GM23338 (cell line): Measurements from ENCODE around the gene PLIN4. TPM values are rescaled to one million over a fixed set of nuclear protein-coding genes. Genes with fewer than 3 reads are reported as not detected.

ENCODE experiments used
- ATAC-seq: fragments of 200-7000 bp; cut with Tn5 transposase; 3 replicates; pipeline ENCODE4 v1.9.1; 2020
- DNase-seq: peaks from one replicate; pipeline ENCODE4 v3.0.0-alpha.2; 2015; ENCODE audit warnings: low spot score
- H2AFZ ChIP-seq: fragments of 200-600 bp; sonication (generic); 2 replicates; pipeline ENCODE4 v1.8.0; 2016; ENCODE audit warnings: antibody characterized with exemption, mild to moderate bottlenecking, moderate library complexity
- H3F3A ChIP-seq: fragments of 200-600 bp; sonication (generic); replicated peaks from 2 replicates; pipeline ENCODE4 v1.8.0; 2017; ENCODE audit warnings: antibody characterized with exemption, mixed run types, low read depth
- H3K27ac ChIP-seq: fragments of 200-600 bp; sonication (generic); 2 replicates; pipeline ENCODE4 v1.6.1; 2016; ENCODE audit warnings: low read depth
- H3K27me3 ChIP-seq: fragments of 200-600 bp; sonication (generic); 2 replicates; pipeline ENCODE4 v1.8.0; 2016; ENCODE audit warnings: mild to moderate bottlenecking, mixed run types, moderate library complexity; ENCODE audit not compliant: insufficient read depth
- H3K36me3 ChIP-seq: fragments of 200-600 bp; sonication (generic); 2 replicates; pipeline ENCODE4 v1.8.0; 2016; ENCODE audit warnings: mild to moderate bottlenecking; ENCODE audit not compliant: insufficient read depth
- H3K4me1 ChIP-seq: fragments of 200-600 bp; sonication (generic); 2 replicates; pipeline ENCODE4 v1.8.0; 2016; ENCODE audit warnings: mild to moderate bottlenecking, moderate library complexity; ENCODE audit not compliant: insufficient read depth
- H3K4me2 ChIP-seq: fragments of 200-600 bp; sonication (generic); 2 replicates; pipeline ENCODE4 v1.7.1; 2017; ENCODE audit warnings: mixed run types
- H3K4me3 ChIP-seq: fragments of 200-600 bp; sonication (generic); 2 replicates; pipeline ENCODE4 v1.6.1; 2016; ENCODE audit warnings: mixed run types
- H3K79me2 ChIP-seq: fragments of 200-600 bp; sonication (generic); replicated peaks from 2 replicates; pipeline ENCODE4 v1.8.0; 2017; ENCODE audit warnings: mild to moderate bottlenecking; ENCODE audit not compliant: insufficient read depth
- H3K9me2 ChIP-seq: fragments of 200-600 bp; sonication (generic); 2 replicates; pipeline ENCODE4 v1.8.0; 2017; ENCODE audit not compliant: insufficient read depth
- H4K20me1 ChIP-seq: fragments of 200-600 bp; sonication (generic); replicated peaks from 2 replicates; pipeline ENCODE4 v1.8.0; 2017; ENCODE audit warnings: mild to moderate bottlenecking; ENCODE audit not compliant: insufficient read depth
- H3K27ac Mint-ChIP-seq: 2 replicates; pipeline ENCODE4 v1.8.0; 2020; ENCODE audit warnings: inconsistent platforms, mild to moderate bottlenecking, moderate library complexity, mixed read lengths
- H3K27me3 Mint-ChIP-seq: 3 replicates; pipeline ENCODE4 v1.8.0; 2022; ENCODE audit warnings: low read depth, mild to moderate bottlenecking, moderate library complexity, mixed read lengths, inconsistent platforms; ENCODE audit not compliant: insufficient read depth, poor library complexity
- H3K36me3 Mint-ChIP-seq: 3 replicates; pipeline ENCODE4 v1.8.0; 2021; ENCODE audit warnings: low read depth, mild to moderate bottlenecking, inconsistent platforms, moderate library complexity, mixed read lengths
- H3K4me1 Mint-ChIP-seq: 3 replicates; pipeline ENCODE4 v1.8.0; 2020; ENCODE audit warnings: mild to moderate bottlenecking, inconsistent platforms, mixed read lengths
- H3K4me3 Mint-ChIP-seq: 3 replicates; pipeline ENCODE4 v1.8.0; 2021; ENCODE audit warnings: moderate library complexity, mild to moderate bottlenecking, inconsistent platforms, mixed read lengths
- H3K9me3 Mint-ChIP-seq: 3 replicates; pipeline ENCODE4 v1.8.0; 2020; ENCODE audit warnings: moderate library complexity, mild to moderate bottlenecking, inconsistent platforms, mixed read lengths
- CREB1 ChIP-seq: fragments of 250-450 bp; sonication (Bioruptor Pico); IDR thresholded peaks from 2 replicates; pipeline ENCODE4 v1.5.0; 2020; ENCODE audit warnings: low read depth, mild to moderate bottlenecking, moderate library complexity
- EZH2phosphoT487 ChIP-seq: fragments of 200-600 bp; sonication (generic); IDR thresholded peaks from one replicate; pipeline ENCODE4 v1.8.1; 2018; ENCODE audit warnings: antibody characterized with exemption; ENCODE audit not compliant: unreplicated experiment
- POLR2AphosphoS5 ChIP-seq: IDR thresholded peaks from 2 replicates; pipeline ENCODE4 v1.6.1; 2016; ENCODE audit warnings: antibody characterized with exemption, low read depth
- ZNF462 ChIP-seq: fragments of 250-450 bp; sonication (Bioruptor Pico); IDR thresholded peaks from 2 replicates; pipeline ENCODE4 v1.5.0; 2020; ENCODE audit warnings: mild to moderate bottlenecking, moderate library complexity
- polyA plus RNA-seq: library from polyadenylated mRNA; unstranded; fragments of >200 nt; fragmentation: Nextera tagmentation; extraction: Ambion mirVana; gene quantifications from 2 replicates; pipeline ENCODE4 v1.2.1, GENCODE V29; 2016
- total RNA-seq: library from RNA; depleted of rRNA; stranded (reverse); fragments of >200 nt; shearing (Covaris generic); gene quantifications from 2 replicates; pipeline ENCODE4 v1.2.3, GENCODE V29; 2014

PLIN4 gene
- total and polyA plus RNA-seq, 2 experiments from 2014 or later = 0.19 to 0.59 TPM

- ATAC-seq (peak; percentile 91), DNase-seq (peak; percentile 96)
- Histone ChIP-seq H3K4me3 (peak within 1 kb of the TSS; percentile 54), H3F3A (peaks cover 6% of the 10 kb centered on the region; the same call in 1 of the 2 replicates), H3K36me3 (no peaks in the 10 kb centered on the region), H3K79me2 (no peaks in the 10 kb centered on the region), H3K27me3 (peaks cover 17% of the 10 kb centered on the region), H3K4me1 (no peaks in the 10 kb centered on the region; the same call in 1 of the 2 replicates), H2AFZ (no peak within 1 kb of the TSS; the same call in 1 of the 2 replicates), H4K20me1 (no peaks in the 10 kb centered on the region; the same call in 1 of the 2 replicates), H3K9me2 (no peaks in the 10 kb centered on the region), H3K27ac (no peak within 1 kb of the TSS), H3K4me2 (peak within 1 kb of the TSS; percentile 78)
- no peak within 1 kb of the TSS; the same call in 1 of the 2 replicates for H3K27ac Mint-ChIP-seq
- H3K9me3 Mint-ChIP-seq = no peaks in the 10 kb centered on the region; the same call in 2 of the 3 replicates
- H3K4me1 Mint-ChIP-seq = peaks cover 5% of the 10 kb centered on the region
- peaks cover 20% of the 10 kb centered on the region for H3K27me3 Mint-ChIP-seq
- H3K4me3 Mint-ChIP-seq = peak within 1 kb of the TSS; percentile 63
- no peak for TF ChIP-seq ZNF462 (CRISPR knock-in tag)
- TF ChIP-seq CREB1 (CRISPR knock-in tag) = 0 out of 2 replicates have a peak, but pooled peaks have one; percentile 19
- TF ChIP-seq EZH2phosphoT487 = no peak
- peak; percentile 53; the same call in 1 of the 2 replicates for TF ChIP-seq POLR2AphosphoS5
- H3K36me3 Mint-ChIP-seq = no peaks in the 10 kb centered on the region
Observed at GRCh38 chr19:4534836-4535658, 16.8 kb upstream of the PLIN4 start, which contains the start of gene PLIN5. PLIN5 (minus strand) TSS chr19:4535224; CDS start chr19:4534074, 1,150 bp downstream.
